A673 (cell line): ENCODE data around the gene GPR78. TPM values are rescaled to one million over a fixed set of nuclear protein-coding genes. Genes with fewer than 3 reads are reported as not detected.
A peak's percentile ranks its signal among the peaks of the same experiment; 100 is the strongest.

Experiments used
- BruUV-seq: library from RNA; stranded (reverse); fragments of 400-500 nt; replicated peaks from 2 replicates; lab custom pipeline; 2021; lab: Mats Ljungman, UMichigan
- CTCF ChIA-PET: fragments of 300-600 bp; sonication (Branson Sonifier 250); formaldehyde crosslinking; loops from one replicate; lab custom pipeline; 2022; ENCODE audit warnings: antibody characterized with exemption; lab: Charles Lee
- POLR2A ChIA-PET: fragments of 300-600 bp; sonication (Branson Sonifier 250); formaldehyde crosslinking; loops from one replicate; lab custom pipeline; 2022; ENCODE audit warnings: antibody characterized with exemption; ENCODE audit not compliant: low non-redundant PET; lab: Charles Lee
- DNase-seq: peaks from one replicate; pipeline ENCODE4 v3.0.0-alpha.2; 2015; ENCODE audit warnings: low spot score
- H3K27ac ChIP-seq: fragments of 200-600 bp; sonication (generic); 2 replicates; pipeline ENCODE4 v1.5.1; 2016; ENCODE audit warnings: mixed run types, low read depth, mild to moderate bottlenecking, mixed read lengths, antibody characterized with exemption, low read length; ENCODE audit not compliant: poor library complexity, severe bottlenecking
- H3K27me3 ChIP-seq: fragments of 200-600 bp; sonication (generic); replicated peaks from 2 replicates; pipeline ENCODE4 v1.6.1; 2017; ENCODE audit warnings: mixed run types, low read depth, mild to moderate bottlenecking, mixed read lengths, antibody characterized with exemption, low read length; ENCODE audit not compliant: insufficient read depth, poor library complexity
- H3K36me3 ChIP-seq: fragments of 200-600 bp; sonication (generic); 2 replicates; pipeline ENCODE4 v1.6.1; 2016; ENCODE audit warnings: mixed run types, mild to moderate bottlenecking, mixed read lengths, antibody characterized with exemption, low read length; ENCODE audit not compliant: insufficient read depth, poor library complexity, severe bottlenecking
- H3K4me1 ChIP-seq: fragments of 200-600 bp; sonication (generic); 2 replicates; pipeline ENCODE4 v1.6.1; 2017; ENCODE audit warnings: mixed run types, mild to moderate bottlenecking, mixed read lengths, antibody characterized with exemption, low read length; ENCODE audit not compliant: insufficient read depth, poor library complexity, severe bottlenecking
- H3K4me3 ChIP-seq: fragments of 200-600 bp; sonication (generic); 2 replicates; pipeline ENCODE4 v1.5.1; 2016; ENCODE audit warnings: low read depth, mixed run types, mild to moderate bottlenecking, mixed read lengths, low read length; ENCODE audit not compliant: poor library complexity, severe bottlenecking
- H3K9me3 ChIP-seq: fragments of 200-600 bp; sonication (generic); 2 replicates; pipeline ENCODE4 v1.6.1; 2016; ENCODE audit warnings: mixed run types, low read depth, mild to moderate bottlenecking, mixed read lengths, antibody characterized with exemption, low read length; ENCODE audit not compliant: poor library complexity, severe bottlenecking
- CTCF ChIP-seq: fragments of 300-800, 200-600 bp; sonication (generic); conservative IDR thresholded peaks from 2 replicates; pipeline ENCODE4 v1.5.1; 2017; ENCODE audit warnings: low read depth, mild to moderate bottlenecking, antibody characterized with exemption, low read length, moderate library complexity, mixed read lengths
- EZH2 ChIP-seq: fragments of 200-600 bp; sonication (generic); IDR thresholded peaks from 2 replicates; pipeline ENCODE4 v1.6.1; 2017; ENCODE audit warnings: borderline replicate concordance, low read depth, mild to moderate bottlenecking, mixed read lengths, antibody characterized with exemption, low read length; ENCODE audit not compliant: poor library complexity, severe bottlenecking
- intact Hi-C: fragments of 100-400 bp; cut with micrococcal nuclease; formaldehyde crosslinking; loops from one replicate; pipeline ENCODE4 v1.10.0; 2022; ENCODE audit not compliant: unreplicated experiment
- total RNA-seq: library from RNA; stranded (reverse); gene quantifications from 2 replicates; pipeline ENCODE4 v1.2.3, GENCODE V29; 2021

GPR78 gene
- total RNA-seq, 1 experiment from 2014 or later, result not detected

GRCh38 chr4:8546766-8547107 lies 33.5 kb upstream of the GPR78 start:
- POLR2A ChIA-PET, result no interaction called here
- no peaks in the 10 kb centered on the region for H3K36me3 ChIP-seq
- intact Hi-C loops, result no loop called here
- no TSS peak for BruUV-seq
- H3K27ac ChIP-seq, result no peak overlapping the region
- no peak for DNase-seq
- no peak overlapping the region for H3K4me3 ChIP-seq
- CTCF ChIA-PET, result no interaction called here
- H3K9me3 ChIP-seq, result no peaks in the 10 kb centered on the region
- no peak for TF ChIP-seq EZH2
- H3K4me1 ChIP-seq, result no peaks in the 10 kb centered on the region
- peaks cover 6% of the 10 kb centered on the region for H3K27me3 ChIP-seq

- H3K4me1 ChIP-seq, result no peaks in the 10 kb centered on the region
- H3K9me3 ChIP-seq, result no peaks in the 10 kb centered on the region
- TF ChIP-seq CTCF, result 0 out of 2 replicates have a peak, but pooled peaks have one; percentile 23
- no peak for TF ChIP-seq EZH2
- H3K4me3 ChIP-seq, result no peak overlapping the region
- ChIA-PET CTCF (no interaction called here), POLR2A (no interaction called here)
- H3K27ac ChIP-seq, result no peak overlapping the region
- intact Hi-C loops, result no loop called here
- no TSS peak for BruUV-seq
- H3K27me3 ChIP-seq, result peaks cover 6% of the 10 kb centered on the region
- H3K36me3 ChIP-seq, result no peaks in the 10 kb centered on the region
- DNase-seq, result no peak
Observed at GRCh38 chr4:8547108-8547911, 32.9 kb upstream of the GPR78 start.

GRCh38 chr4:8547912-8548730 lies 32.1 kb upstream of the GPR78 start:
- H3K27me3 ChIP-seq, result peaks cover 6% of the 10 kb centered on the region
- CTCF ChIA-PET, result no interaction called here
- no peak overlapping the region for H3K4me3 ChIP-seq
- no peaks in the 10 kb centered on the region for H3K36me3 ChIP-seq
- DNase-seq, result no peak
- no peak for TF ChIP-seq EZH2
- TF ChIP-seq CTCF, result no peak
- no peak overlapping the region for H3K27ac ChIP-seq
- BruUV-seq, result no TSS peak
- intact Hi-C loops, result no loop called here
- H3K9me3 ChIP-seq, result no peaks in the 10 kb centered on the region
- H3K4me1 ChIP-seq, result no peaks in the 10 kb centered on the region
- POLR2A ChIA-PET, result no interaction called here
